Non-pigmented ciliary epithelial cell (primary cell): ENCODE data around the gene CSF1R.

Experiments used
- DNase-seq: peaks from one replicate; pipeline ENCODE4 v3.0.0-alpha.2; 2010; ENCODE audit warnings: low read depth

The CSF1R gene

DNA sequence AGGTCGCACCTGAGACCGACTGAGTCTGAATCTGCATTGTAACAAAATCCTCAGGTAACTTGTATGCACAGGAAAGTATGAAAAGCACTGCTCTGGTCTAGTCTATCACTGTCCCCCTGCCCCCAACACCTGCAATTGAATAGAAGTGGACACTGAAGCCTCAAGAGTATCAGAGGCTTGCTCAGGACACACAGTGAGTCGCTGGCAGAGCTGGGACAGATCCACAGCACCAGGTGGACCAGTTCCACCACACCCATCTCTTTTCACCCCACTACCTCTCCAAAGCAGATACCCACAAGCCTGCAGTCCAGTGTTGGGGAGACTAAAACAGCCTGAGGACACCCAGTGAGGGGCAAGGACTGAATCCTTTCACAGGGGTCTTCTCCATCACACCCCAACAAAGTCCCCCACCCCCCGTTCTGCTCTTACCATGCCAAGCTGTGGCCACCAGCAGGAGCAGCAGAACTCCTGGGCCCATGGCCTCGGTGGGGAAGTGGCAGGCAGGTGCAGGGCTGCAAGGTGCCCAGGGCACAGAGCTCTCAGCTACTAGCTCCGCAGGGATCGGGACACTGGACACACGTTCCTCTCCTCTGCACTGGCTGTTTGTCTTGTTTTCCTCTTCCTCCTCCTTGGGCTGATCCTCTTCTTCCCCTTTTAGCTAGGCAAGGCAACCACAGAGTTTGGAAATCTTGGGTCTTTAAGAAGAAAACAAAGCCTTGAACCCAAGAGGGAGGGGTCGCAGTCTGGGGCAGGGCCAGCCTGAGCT is at the start of gene CSF1R:
Gene CSF1R (minus strand): TSS at position 605 of the 766 bp plus-strand sequence. CDS start 127 bp downstream, at position 478.
- no peak for DNase-seq

DNA sequence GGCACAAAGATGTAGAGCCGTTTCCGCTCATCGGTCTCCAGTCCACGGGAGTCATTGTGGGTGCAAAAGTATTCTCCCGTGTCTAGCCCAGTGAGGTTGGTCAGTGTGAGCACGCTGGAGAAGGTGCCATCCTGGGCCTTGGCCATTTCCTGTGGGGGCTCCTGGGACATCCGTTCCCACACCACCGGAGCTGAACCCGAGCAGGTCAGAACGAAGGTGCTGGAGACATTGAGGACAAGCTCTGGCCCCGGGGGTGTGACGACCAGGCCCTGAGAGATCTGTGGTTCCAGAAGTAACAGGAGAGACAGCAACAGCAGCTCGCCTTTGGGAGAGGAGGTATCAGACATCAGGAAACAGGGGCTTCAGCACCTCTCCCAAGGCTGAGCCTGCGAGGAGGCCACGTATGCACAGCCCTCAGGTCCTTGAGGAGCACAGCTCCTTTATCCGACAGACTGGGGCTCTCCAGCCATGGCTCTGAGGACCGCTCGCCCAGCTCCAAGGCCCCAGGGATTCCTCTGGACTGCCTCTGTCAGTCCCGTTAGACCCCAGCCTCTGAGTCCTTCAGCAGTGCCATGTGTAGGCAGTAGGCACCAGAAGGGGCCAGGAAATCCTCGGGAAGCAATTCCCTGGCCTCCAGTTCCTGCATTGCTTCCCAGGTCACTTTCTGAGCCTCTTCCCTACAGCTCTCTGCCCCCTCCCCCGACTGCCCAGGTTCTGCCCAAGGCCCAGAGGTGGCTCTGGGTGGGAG is 49.4 kb upstream of the CSF1R start:
- DNase-seq, result no peak

- no peak for DNase-seq
These were observed 47.8 kb upstream of the CSF1R start for GRCh38 chr5:150134198-150134588.

DNA sequence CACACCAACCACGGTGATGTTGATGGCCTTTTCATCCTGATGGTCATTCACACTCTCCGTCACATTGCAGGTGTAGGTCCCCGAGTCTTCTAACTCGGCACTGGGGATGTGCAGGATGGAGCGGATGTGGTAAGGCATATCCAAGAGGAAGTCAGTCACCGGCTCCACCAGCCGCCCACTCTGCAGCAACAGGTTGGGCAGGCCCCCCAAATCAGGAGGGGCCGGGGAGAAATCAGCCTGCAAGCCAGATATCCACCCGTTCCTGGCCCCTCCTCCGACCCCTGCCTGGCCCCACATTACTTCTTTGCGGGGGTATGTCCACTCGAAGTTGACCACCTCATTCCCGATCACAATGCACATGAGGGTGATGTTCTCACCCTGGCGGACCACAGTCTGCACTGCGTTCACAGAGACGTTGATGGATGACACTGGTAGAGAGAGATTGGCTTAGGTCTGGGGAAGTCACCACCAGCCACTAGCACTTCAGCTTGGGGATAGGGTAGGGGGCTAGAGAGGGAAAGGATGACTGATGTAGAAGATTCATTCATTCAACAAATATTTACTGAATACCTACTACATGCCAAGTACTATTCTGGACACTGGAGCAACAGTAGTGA is 47.3 kb upstream of the CSF1R start:
- no peak for DNase-seq

- DNase-seq, result no peak
These were observed 46.4 kb upstream of the CSF1R start for GRCh38 chr5:150132740-150133139.

DNA sequence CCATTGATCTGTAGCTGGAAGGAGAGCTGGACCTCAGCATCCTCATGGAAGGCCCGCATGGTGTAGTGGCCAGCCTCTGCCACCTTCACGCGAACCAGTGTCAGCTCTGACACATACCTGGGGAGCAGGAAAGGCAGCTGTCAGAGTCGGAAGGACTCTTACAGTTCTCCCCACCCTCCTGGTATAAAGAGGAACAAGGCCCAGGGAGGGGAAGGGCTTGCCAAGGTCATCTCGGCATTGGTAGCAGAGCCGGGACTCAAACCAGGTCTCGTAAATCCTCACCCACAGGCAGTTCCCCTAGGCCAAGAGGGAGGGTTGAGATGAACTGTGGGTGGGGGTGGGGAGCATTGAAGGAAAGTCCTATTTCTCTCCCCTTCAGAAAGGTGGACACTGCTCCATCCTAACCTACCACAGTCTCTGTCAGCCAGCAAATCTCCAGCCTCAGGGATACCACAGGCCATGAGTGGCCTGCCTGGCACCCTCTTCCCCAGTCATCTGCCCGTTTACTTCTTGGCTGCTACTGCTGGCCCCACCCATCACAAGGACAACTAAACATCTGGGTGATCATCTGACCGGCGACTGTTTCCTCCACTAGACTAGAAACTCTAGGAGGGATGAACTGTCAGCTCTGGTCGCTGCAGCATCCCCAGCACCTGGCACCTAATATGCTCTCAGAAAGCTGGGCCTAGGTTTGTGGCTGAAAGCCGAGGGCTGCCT is 45.8 kb upstream of the CSF1R start:
- DNase-seq, result no peak

GRCh38 chr5:150131461-150131860 is 45.1 kb upstream of the CSF1R start:
- no peak for DNase-seq

DNA sequence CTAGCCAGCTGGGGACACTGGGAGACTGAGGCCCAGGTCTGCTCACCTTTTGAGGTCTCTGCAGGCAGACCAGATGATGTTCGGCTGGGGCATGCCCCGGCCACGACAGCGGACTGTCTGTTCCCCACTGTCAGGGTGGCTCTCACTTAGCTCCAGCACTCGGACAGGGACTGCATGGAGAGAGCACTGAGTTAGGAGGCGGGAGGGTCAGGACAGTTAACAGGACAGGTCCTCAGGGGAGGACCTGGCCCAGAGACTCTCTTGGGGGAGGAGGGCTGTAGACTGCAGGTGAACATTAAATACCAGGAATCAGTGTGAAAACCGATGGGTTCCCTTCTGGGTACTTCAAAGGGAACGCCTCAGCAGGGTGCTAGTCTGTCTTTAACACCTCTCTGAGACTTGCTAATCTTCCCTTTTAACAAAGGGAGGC is 44.2 kb upstream of the CSF1R start:
- no peak for DNase-seq

DNA sequence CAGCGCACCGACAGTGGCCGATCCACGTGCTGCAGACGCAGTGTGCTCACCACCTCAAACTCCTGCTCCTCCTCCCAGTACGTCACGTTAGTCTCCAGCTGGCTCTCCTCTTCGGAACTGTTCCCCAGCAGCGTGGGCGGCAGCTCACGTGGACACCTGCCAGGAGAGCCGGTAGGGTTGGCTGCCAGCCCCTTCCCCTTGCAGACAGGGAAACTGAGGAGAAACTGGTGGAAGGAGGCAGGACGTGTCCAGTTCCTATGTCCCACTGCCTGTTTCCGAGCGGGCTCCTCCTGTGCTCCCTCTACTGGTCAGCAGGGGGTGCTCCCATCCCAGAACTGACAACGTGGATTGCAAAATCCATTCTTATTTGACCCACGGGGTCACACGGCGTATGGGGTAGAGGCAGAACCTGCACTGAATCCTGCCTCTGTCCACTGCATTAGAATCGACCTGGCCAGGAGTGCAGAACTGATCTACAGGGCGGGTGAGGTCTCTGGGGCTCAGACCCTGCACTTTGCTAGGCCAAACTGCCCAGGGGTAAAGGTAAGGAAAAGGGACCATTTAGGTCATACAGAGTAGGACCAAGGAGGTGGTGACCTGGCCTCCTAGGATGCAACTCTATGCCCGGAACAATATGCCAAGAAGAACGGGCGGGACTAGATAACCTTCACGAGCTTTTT is 43.6 kb upstream of the CSF1R start:
- DNase-seq, result no peak

- DNase-seq, result no peak
These were observed 43.1 kb upstream of the CSF1R start for GRCh38 chr5:150129454-150129812.

DNA sequence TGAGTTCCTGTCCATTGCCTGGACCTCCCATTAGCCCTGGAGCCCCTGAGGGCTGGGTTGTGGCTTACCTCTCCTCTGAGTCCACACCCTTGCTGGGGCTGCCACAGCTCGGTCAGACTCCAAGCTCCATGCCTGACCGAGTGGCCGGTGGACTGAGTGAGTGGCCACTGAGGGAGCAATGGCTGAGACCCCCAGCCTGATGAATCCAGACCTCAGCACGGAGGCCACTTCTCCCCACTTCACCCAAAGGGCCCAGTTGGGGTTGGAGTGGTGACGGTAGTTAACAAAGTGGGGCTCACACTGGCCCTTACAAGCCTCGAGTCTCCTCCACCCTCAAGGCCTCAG is 40.5 kb upstream of the CSF1R start:
- DNase-seq, result no peak

GRCh38 chr5:150126199-150126920 is 40.0 kb upstream of the CSF1R start:
- DNase-seq, result no peak

DNA sequence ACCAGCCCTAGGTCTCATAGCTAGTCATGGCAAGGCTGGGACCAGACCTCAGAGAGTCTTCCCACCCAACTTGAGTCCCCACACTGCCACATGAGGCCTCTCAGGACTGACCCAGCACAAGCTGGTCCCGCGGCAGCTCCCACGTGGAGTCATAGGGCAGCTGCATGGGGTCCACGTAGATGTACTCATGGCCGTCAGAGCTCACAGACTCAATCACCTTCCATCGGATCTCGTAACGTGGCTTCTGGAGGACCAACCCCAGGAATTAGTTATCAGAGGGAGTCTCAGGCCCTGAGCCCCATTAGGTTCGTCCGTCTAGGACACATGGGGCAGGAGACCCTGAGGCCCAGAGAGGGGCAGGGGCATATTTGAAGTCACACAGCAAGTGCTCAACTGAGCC is 39.0 kb upstream of the CSF1R start:
- DNase-seq, result no peak

GRCh38 chr5:150124596-150124995 is 38.2 kb upstream of the CSF1R start:
- no peak for DNase-seq

- no peak for DNase-seq
These were observed 37.8 kb upstream of the CSF1R start for GRCh38 chr5:150124111-150124557.

GRCh38 chr5:150123542-150123941 is 37.2 kb upstream of the CSF1R start:
- no peak for DNase-seq

GRCh38 chr5:150122536-150123481 is 36.5 kb upstream of the CSF1R start:
- DNase-seq, result no peak

- no peak for DNase-seq
These were observed 35.8 kb upstream of the CSF1R start for GRCh38 chr5:150122158-150122510.

GRCh38 chr5:150121448-150122157 is 35.2 kb upstream of the CSF1R start:
- DNase-seq, result no peak
